Mammary microvascular endothelial cell (primary cell): ENCODE data around the gene SUGP1. TPM values are rescaled to one million over a fixed set of nuclear protein-coding genes. Genes with fewer than 3 reads are reported as not detected.

Source experiments
- total RNA-seq: library from RNA; depleted of rRNA; stranded (reverse); fragments of >200 nt; gene quantifications from 2 replicates; pipeline ENCODE4 v1.2.3, GENCODE V29; 2015

SUGP1 gene, protein sequence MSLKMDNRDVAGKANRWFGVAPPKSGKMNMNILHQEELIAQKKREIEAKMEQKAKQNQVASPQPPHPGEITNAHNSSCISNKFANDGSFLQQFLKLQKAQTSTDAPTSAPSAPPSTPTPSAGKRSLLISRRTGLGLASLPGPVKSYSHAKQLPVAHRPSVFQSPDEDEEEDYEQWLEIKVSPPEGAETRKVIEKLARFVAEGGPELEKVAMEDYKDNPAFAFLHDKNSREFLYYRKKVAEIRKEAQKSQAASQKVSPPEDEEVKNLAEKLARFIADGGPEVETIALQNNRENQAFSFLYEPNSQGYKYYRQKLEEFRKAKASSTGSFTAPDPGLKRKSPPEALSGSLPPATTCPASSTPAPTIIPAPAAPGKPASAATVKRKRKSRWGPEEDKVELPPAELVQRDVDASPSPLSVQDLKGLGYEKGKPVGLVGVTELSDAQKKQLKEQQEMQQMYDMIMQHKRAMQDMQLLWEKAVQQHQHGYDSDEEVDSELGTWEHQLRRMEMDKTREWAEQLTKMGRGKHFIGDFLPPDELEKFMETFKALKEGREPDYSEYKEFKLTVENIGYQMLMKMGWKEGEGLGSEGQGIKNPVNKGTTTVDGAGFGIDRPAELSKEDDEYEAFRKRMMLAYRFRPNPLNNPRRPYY
- total RNA-seq, result 19.6 and 31.8 TPM in 2 replicates

DNA sequence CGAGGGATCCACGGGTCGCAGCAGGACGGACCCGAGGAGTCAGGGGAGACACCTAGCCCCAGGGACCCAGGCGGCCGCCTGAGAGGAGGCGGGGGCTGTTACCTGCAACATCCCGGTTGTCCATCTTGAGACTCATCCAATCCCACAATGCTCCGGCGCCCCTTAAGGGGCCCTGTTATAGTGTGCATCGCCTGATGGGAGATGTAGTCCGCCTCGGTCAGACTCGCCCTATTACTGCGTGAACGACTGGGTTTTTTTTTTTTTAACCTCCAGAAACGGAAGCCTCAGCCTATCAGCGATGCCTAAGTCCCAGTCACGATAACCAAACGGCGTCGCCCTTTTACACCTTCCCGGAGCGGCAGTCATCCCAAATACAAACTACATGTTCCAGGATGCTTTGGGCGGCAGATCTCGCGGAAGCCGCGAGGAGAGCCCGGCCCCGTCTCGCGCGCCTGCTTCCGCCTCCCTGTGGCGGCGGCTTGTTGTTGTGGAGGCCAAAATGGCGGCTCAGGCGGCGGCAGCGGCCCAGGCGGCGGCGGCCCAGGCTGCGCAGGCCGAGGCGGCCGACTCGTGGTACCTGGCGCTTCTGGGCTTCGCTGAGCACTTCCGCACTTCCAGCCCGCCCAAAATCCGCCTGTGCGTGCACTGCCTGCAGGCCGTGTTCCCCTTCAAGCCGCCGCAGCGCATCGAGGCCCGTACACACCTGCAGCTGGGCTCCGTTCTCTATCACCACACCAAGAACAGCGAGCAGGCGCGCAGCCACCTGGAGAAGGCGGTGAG is at the start of gene SUGP1, which contains the start of gene MAU2:
Gene SUGP1, minus strand, starts transcription at position 149 of the 780 bp plus-strand sequence. Its CDS starts 13 bp downstream, at position 136.
Gene MAU2, plus strand, starts transcription at position 469 of the 780 bp plus-strand sequence. Its CDS starts 31 bp downstream, at position 500.

Other genes starting within 250 kb of the SUGP1 start
- gene TMEM161A, start 182.0 kb downstream of the SUGP1 start, total RNA-seq, result 17.1 and 19.0 TPM in 2 replicates
- gene MEF2B, start 150.2 kb downstream of the SUGP1 start, total RNA-seq, result 0.07 and 0.10 TPM in 2 replicates
- 21.4 and 24.0 TPM in 2 replicates for gene BORCS8, start 128.4 kb downstream of the SUGP1 start, total RNA-seq
- gene RFXANK, start 128.3 kb downstream of the SUGP1 start, total RNA-seq, result 63.0 and 86.1 TPM in 2 replicates
- gene NR2C2AP, start 117.1 kb downstream of the SUGP1 start, total RNA-seq, result 21.2 and 23.7 TPM in 2 replicates
- 0.07 TPM in 1 of 2 replicates, not detected in the other for gene NCAN, start 108.6 kb downstream of the SUGP1 start, total RNA-seq
- not detected in 2 replicates for gene TM6SF2, start 47.2 kb downstream of the SUGP1 start, total RNA-seq
- 22.1 and 22.7 TPM in 2 replicates for gene MAU2, start 320 bp upstream of the SUGP1 start, total RNA-seq
- gene GATAD2A, start 85.2 kb upstream of the SUGP1 start, total RNA-seq, result 95.4 and 97.3 TPM in 2 replicates
- gene TSSK6, start 195.0 kb upstream of the SUGP1 start, total RNA-seq, result 0.10 and 0.13 TPM in 2 replicates
- 48.5 and 82.0 TPM in 2 replicates for gene NDUFA13, start 195.7 kb upstream of the SUGP1 start, total RNA-seq
- 0.05 and 0.07 TPM in 2 replicates for gene YJEFN3, start 208.4 kb upstream of the SUGP1 start, total RNA-seq
- gene CILP2, start 217.8 kb upstream of the SUGP1 start, total RNA-seq, result not detected in 2 replicates